ENCODE results near the gene ST3GAL3. TPM values are rescaled to one million over a fixed set of nuclear protein-coding genes. Genes with fewer than 3 reads are reported as not detected.

Gene ST3GAL3
- total RNA-seq, 1 donor from 2014 or later = 16.5 TPM

GRCh38 chr1:43898981-43899380 is 191.6 kb downstream of the ST3GAL3 start:
- Mint-ChIP-seq H3K9me3 (ENCODE audit: unreplicated experiment) (no peaks in the 10 kb centered on the region), H3K27me3 (ENCODE audit: unreplicated experiment) (peaks cover 3% of the 10 kb centered on the region)
- no peak for TF ChIP-seq CTCF (IDR thresholded peaks at IDR 0.05; ENCODE audit: partially characterized antibody, unreplicated experiment)

GRCh38 chr1:43900386-43900785 is 193.1 kb downstream of the ST3GAL3 start:
- no peak overlapping the region for H3K4me3 Mint-ChIP-seq (ENCODE audit: unreplicated experiment)
- H3K27ac Mint-ChIP-seq (ENCODE audit: unreplicated experiment) = no peak overlapping the region
- peaks cover 4% of the 10 kb centered on the region for H3K27me3 Mint-ChIP-seq (ENCODE audit: unreplicated experiment)
- H3K36me3 Mint-ChIP-seq (ENCODE audit: unreplicated experiment) = no peaks in the 10 kb centered on the region
- H3K9me3 Mint-ChIP-seq (ENCODE audit: unreplicated experiment) = no peaks in the 10 kb centered on the region
- no peaks in the 10 kb centered on the region for H3K4me1 Mint-ChIP-seq (ENCODE audit: low read depth, unreplicated experiment)
- no peak for DNase-seq
- TF ChIP-seq CTCF (IDR thresholded peaks at IDR 0.05; ENCODE audit: partially characterized antibody, unreplicated experiment) = no peak

More at GRCh38 chr1:43898981-43899380, 191.6 kb downstream of the ST3GAL3 start:
- Mint-ChIP-seq H3K36me3 (ENCODE audit: unreplicated experiment) (no peaks in the 10 kb centered on the region), H3K4me3 (ENCODE audit: unreplicated experiment) (no peak overlapping the region), H3K4me1 (ENCODE audit: low read depth, unreplicated experiment) (no peaks in the 10 kb centered on the region), H3K27ac (ENCODE audit: unreplicated experiment) (no peak overlapping the region)
- DNase-seq = no peak

GRCh38 chr1:43901196-43901961 is 194.0 kb downstream of the ST3GAL3 start:
- Mint-ChIP-seq H3K27me3 (ENCODE audit: unreplicated experiment) (peaks cover 4% of the 10 kb centered on the region), H3K27ac (ENCODE audit: unreplicated experiment) (no peak overlapping the region), H3K9me3 (ENCODE audit: unreplicated experiment) (peaks cover 2% of the 10 kb centered on the region), H3K4me1 (ENCODE audit: low read depth, unreplicated experiment) (no peaks in the 10 kb centered on the region), H3K4me3 (ENCODE audit: unreplicated experiment) (no peak overlapping the region), H3K36me3 (ENCODE audit: unreplicated experiment) (peaks cover 1% of the 10 kb centered on the region)
- no peak for TF ChIP-seq CTCF (IDR thresholded peaks at IDR 0.05; ENCODE audit: partially characterized antibody, unreplicated experiment)
- no peak for DNase-seq

GRCh38 chr1:43902058-43902831 is 194.9 kb downstream of the ST3GAL3 start:
- H3K9me3 Mint-ChIP-seq (ENCODE audit: unreplicated experiment) = peaks cover 4% of the 10 kb centered on the region
- no peak overlapping the region for H3K4me3 Mint-ChIP-seq (ENCODE audit: unreplicated experiment)
- no peak for TF ChIP-seq CTCF (IDR thresholded peaks at IDR 0.05; ENCODE audit: partially characterized antibody, unreplicated experiment)
- no peak for DNase-seq
- H3K4me1 Mint-ChIP-seq (ENCODE audit: low read depth, unreplicated experiment) = no peaks in the 10 kb centered on the region
- H3K27me3 Mint-ChIP-seq (ENCODE audit: unreplicated experiment) = peaks cover 11% of the 10 kb centered on the region
- H3K27ac Mint-ChIP-seq (ENCODE audit: unreplicated experiment) = no peak overlapping the region
- peaks cover 10% of the 10 kb centered on the region for H3K36me3 Mint-ChIP-seq (ENCODE audit: unreplicated experiment)
